Activated CD4-positive, alpha-beta T cell treated with anti-CD3 and anti-CD28 coated beads, Interleukin-2, amount 50 U/mL, for 1 hour (primary cell): ENCODE measurements around the gene MTCH2.
A peak's percentile ranks its signal among the peaks of the same experiment; 100 is the strongest.

ENCODE experiments used
- DNase-seq: peaks from one replicate; pipeline ENCODE4 v3.0.0-alpha.2; 2020

Gene MTCH2

DNA sequence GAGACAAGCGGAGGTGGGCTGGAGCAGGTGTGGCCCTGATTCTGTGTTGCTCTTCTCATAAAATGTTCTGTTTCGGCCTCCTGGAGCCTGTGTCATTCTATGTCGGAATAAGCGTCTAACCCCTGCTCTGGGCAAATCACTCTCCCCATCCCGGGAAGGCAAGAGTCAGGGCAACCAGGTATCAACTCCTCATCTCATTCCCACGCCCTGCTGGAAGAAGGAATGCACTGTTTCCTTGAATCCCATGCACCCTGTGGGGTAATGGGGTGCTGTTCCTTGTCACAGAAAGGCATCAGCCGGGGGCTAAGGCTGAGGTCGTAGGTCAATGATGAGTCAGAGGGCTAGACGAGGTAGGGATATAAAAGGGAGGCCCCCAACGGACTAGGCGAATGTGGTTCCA lies 53.2 kb downstream of the MTCH2 start:
- no peak for DNase-seq

DNA sequence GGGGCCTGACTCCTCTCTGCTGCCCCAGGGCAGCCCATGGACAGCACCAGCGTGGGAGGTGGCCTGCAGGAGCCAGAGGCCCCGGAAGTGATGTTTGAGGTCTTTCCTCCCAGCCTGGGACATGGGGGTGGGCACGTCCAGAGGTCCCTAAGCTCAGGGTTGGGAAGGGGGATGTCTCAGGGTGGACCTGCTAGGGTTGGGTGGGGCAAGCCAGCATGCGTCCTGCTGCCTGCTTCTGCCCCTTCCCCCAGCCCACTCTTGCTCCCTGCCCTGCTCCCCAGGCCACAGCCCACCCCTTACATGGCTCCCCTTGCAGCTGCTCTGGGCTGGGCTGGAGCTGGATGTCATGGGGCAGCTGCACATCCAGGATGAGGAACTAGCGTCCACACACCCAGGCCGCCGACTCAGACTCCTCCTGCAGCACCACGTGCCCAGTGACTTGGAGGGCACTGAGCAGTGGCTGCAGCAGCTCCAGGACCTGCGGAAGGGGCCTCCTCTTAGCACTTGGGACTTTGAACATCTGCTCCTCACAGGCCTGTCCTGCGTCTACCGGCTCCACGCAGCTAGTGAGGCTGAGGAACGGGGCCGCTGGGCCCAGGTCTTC lies 54.5 kb downstream of the MTCH2 start:
- no peak for DNase-seq

DNA sequence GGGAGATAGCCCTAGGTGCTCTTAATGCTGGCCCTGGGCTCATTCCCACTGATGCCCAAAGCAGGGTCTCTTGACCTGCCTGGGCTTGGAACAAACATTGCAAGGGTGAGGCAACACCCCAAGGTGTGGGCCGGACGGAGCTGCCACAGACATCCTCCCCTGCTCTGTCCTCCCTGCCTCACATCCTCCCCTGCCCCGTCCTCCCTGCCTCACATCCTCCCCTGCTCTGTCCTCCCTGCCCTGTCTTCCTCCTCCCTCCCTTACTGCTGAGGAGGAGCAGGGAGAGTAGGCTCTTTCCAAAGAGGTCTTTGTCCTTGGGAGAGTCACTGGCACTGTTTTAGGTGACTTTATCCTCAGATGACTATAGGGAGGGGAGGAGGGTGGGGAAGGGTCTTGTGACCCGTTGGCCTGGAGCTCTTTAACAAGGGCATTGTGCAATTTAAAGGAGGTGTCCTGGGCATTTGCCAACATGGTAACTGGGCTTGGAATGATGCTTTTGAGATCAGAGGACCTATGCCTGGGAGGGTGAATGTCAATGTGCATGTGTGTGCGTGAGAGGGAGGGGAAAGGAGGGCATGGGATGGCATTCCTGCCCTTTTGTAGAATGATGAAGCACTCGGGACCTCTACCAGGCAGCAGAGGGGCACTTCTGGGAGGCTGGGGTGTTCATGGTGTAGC lies 55.2 kb downstream of the MTCH2 start:
- DNase-seq, result no peak

DNA sequence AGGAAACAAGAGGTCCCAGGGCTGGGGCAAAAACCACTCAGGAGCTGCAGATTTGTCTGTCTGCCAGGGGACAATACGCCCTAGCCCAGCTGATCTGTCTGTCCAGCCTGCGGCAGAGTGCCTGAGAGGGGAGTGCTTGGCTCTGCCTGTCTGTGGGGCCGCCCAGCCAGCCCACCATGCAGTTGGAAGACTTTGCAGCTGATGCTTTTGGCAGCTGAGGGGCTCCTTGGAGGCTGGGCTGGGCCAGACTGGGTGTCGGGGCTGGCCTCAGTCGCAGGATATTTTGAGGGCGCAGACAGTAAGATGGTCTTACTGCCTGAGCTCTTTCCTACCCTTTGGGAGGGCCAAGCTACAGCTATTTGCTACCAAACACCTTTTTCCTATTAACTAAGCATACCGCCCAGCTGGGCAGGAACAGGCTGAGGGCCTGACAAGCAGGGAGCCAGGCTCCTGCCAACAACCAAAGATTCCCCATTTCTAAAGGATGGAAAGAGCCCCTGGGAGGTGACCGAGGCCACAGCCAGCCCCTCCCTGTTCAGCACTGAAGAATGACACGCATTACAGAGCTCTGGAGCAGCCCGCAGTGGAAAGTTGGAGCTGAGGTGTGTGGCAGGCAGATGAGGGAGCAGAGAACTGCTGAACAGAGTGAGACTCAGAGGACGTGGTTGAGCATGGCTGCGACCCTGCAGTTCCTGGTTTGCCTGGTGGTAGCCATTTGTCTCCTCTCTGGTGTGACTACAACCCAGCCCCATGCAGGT lies 56.1 kb downstream of the MTCH2 start, which contains the start of gene FAM180B:
Gene FAM180B, plus strand, starts transcription at position 581 of the 758 bp plus-strand sequence. Its CDS starts 91 bp downstream, at position 672.
- DNase-seq, result no peak

DNA sequence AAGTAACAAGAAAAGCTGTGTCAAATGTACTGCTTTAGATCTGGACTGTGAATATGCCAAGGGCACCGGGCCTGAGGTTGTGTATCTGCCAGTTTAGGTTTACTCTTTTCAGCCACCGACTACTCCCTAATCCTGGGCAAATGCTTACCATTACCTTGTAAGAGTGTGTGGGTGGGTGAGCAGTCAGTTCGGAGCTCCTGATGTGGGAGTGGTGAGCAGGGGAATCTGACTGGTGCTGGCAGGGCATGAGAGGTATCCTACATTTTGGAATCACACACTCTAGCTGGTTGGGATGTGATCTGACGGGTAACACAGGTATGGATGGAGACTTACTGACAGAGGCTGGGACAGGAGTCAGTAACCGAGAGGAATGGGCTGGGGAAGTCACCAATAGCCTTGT lies 58.5 kb downstream of the MTCH2 start:
- DNase-seq, result no peak

DNA sequence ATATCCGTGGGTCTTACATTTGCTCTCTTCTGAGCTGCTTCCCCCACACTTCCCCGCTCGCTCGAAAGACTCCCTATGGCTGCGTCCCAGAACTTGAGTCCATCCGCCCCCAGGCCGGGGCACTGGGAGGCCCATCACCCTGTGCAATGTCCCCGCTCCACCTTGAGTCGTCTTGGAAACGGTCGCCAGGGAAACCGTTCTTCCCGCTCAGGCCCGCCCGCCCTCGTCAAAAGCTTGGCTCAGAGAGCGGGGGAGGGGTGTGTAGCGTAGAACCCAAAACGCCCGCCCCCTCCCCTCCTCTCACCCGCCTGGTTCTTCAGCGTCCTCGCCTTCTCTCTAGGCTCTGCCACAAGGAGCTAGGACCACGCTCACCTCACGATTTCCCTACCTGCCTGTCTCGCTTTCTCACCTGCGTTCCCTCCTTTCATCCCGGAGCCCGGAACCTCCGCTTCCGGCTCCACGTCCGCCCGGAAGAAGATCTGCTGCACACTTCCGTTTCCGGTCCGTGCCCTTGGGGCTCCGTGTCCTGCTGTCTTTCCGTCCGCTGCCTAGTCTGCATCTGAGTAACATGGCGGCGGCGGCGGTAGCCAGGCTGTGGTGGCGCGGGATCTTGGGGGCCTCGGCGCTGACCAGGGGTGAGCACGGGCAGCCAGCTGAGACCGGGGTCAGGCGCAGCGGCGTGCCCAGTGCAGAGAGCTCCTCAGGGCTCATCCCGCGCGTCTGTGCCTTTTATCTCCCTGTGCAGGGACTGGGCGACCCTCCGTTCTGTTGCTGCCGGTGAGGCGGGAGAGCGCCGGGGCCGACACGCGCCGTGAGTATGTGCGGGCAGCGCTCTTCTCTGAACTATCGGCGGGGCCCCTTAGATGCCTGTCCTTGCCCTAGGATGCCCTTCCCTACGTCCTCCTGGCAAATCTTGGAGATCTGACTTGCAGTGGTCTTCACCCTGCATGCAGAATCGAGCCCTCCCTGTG lies 63.5 kb downstream of the MTCH2 start, which contains the start of the genes KBTBD4 and NDUFS3:
Gene KBTBD4, minus strand, starts transcription at position 447 of the 971 bp plus-strand sequence. Its CDS starts 19 bp downstream, at position 428.
Gene NDUFS3, plus strand, starts transcription at position 551 of the 971 bp plus-strand sequence. Its CDS starts 18 bp downstream, at position 569.
- DNase-seq, result peak; percentile 85

DNA sequence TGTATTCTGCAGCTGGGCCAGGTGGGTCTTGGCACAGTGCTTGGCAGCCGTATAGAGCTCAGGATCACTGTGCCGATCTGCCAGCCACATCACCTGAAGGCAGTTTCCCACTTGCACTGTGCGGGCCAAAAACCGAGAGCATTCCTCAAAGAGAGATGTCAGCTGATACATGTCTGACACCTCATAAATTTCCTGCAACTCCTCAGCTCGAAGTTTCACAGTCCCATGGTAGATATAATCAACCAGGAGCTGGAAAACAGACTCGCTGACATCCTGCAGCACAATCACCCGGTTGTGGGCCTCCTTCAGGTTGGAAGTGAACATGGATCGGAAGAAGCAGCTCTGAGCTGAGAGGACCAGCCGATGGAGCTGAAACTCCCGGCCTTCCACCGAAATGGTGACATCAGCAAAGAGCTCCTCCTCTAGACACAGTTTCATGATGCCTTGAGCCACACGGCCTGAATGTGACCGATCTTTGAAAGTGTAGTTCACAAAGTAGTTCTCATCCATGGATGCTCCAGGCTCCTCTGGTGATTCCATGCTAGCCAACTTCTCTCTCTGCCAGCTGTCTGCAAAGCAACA lies 64.8 kb downstream of the MTCH2 start:
- no peak for DNase-seq

DNA sequence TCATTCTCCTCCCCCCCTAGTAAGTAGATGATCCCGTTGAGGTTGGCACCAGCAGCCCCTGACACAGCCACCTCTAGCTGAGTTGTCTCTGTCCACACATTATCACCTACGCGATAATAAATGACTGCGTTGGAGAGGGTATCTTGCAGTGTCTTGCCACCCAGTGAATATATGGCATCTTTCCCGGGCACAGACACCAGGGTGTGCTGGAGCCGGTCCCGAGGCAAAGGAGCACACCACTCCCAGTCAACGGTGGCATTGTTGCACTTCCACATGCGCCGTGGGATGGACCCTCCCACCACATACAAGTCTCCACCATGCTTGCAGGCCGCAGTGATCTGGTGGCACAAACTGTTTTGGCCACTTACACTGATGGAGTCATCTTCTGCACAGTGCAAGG lies 69.0 kb downstream of the MTCH2 start:
- no peak for DNase-seq

DNA sequence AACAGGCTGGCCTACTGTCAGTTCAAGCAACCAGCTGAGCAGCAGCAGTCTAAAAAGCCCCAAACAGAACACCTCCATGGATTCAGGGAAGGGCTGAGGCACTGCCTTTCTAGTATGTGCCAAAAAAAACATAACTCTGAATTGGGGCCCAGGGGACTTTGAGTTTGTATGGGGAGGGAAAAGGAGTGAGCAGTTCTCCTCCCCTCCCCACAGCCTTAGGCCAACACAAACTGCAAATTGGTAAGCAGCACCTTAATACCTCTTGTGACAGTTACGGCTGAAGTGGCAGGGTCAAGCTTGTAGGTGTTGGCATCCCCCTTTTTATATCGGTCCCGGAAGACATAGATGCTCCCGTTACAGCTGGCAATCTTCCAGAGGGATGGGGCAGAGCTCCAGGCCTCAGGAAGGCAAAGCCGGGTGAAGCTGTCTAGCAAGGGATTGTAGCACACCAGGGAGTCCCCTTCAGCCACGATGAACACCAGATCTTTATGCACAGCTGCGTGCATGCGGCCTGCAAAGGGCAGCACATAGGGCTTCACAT lies 69.6 kb downstream of the MTCH2 start:
- no peak for DNase-seq

DNA sequence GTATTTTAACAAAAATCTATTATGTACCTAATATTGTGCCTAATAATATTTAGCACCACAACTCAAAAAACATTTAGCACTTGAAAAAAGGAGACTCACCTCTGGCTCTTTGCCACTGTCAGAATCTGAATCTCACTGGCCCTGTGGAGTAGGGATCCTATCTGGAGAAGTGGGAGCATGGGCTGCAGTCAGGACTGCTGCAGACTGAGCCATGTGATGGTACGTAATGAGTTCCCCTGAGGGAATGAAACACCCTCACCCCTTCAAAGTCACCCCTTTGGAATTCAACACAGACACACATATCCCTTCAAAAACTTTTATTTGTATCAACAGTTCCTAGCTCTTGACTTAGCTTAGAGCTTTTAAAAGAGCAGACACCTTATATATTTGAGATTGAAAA lies 70.5 kb downstream of the MTCH2 start:
- no peak for DNase-seq

DNA sequence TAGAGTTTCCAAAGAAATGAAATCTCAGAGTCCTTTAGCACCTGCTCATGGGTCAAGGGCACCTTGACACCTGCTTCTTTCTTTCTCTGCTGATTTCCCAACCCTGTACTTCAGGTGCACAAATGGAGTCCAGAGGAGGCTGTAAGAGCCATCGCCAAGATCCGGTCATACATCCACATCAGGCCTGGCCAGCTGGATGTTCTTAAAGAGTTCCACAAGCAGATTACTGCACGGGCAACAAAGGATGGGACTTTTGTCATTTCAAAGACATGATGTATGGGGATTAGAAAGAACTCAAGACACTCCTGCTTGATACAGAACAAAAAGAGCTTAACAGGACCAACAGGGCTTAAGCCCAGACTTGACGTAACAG lies 71.0 kb downstream of the MTCH2 start:
- DNase-seq, result no peak

DNA sequence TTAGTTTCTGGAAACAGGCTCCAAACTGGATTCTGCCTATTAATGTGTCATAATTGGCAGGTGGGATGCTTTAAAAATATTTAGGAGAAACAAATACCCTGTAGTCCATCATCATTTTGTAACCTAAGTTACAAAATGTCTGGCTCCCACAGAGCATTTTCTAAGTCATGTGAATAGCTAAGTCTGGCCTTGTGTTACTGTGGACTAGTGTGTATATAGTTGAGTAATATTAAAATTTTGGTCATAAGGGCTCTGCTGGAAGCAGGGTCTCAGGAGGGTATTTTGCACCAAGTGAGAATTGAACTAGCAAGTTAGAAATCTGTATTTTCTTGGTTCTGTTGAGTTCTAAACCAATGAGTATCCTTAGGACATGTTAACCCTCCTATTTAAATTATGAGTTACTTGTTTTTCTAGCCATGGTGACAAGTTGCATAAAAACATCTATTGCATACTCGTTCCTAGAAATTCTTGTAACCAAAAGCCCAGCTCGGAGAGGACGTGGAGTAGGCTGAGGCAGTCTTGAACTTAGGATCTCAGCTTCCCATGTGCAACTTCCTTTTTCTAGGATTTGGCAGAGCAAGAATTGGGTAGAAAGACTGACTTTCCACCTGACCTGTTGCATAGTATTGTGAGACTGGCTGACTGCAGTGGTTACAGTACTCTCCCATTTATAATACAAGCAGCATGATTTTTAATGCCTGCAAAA lies 71.6 kb downstream of the MTCH2 start:
- DNase-seq, result no peak

DNA sequence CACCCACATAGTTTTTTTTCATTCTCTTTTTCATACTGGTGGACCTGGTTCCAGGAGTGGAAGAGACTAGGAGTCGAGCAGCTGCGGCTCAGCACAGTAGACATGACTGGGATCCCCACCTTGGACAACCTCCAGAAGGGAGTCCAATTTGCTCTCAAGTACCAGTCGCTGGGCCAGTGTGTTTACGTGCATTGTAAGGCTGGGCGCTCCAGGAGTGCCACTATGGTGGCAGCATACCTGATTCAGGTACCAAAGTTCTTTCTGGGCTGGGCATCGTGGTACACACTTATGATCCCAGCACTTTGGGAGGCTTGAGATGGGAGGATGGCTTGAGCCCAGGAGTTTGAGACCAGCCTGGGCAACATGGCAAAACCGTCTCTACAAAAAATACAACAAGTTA lies 72.7 kb downstream of the MTCH2 start:
- DNase-seq, result no peak
